Fibroblast of mammary gland (primary cell): ENCODE measurements around the gene SLC7A7.

Experiments
- DNase-seq: peaks from one replicate; pipeline ENCODE4 v3.0.0-alpha.2; 2010; ENCODE audit warnings: low read depth
- H3K4me3 ChIP-seq: 2 replicates; pipeline ENCODE4 v1.5.1; 2011; ENCODE audit warnings: low read depth, mild to moderate bottlenecking, low read length, moderate library complexity; ENCODE audit not compliant: control insufficient read depth
- TF ChIP-seq, protein P1 (sequence below): conservative IDR thresholded peaks from 2 replicates; pipeline ENCODE4 v1.5.1; 2011; ENCODE audit warnings: low read depth, low read length, inconsistent platforms; ENCODE audit not compliant: control insufficient read depth, insufficient read depth

Gene SLC7A7

GRCh38 chr14:22847661-22848341 lies 32.6 kb upstream of the SLC7A7 start:
- DNase-seq, result peak; percentile 77
- H3K4me3 ChIP-seq, result no peak overlapping the region
- TF ChIP-seq, protein P1, sequence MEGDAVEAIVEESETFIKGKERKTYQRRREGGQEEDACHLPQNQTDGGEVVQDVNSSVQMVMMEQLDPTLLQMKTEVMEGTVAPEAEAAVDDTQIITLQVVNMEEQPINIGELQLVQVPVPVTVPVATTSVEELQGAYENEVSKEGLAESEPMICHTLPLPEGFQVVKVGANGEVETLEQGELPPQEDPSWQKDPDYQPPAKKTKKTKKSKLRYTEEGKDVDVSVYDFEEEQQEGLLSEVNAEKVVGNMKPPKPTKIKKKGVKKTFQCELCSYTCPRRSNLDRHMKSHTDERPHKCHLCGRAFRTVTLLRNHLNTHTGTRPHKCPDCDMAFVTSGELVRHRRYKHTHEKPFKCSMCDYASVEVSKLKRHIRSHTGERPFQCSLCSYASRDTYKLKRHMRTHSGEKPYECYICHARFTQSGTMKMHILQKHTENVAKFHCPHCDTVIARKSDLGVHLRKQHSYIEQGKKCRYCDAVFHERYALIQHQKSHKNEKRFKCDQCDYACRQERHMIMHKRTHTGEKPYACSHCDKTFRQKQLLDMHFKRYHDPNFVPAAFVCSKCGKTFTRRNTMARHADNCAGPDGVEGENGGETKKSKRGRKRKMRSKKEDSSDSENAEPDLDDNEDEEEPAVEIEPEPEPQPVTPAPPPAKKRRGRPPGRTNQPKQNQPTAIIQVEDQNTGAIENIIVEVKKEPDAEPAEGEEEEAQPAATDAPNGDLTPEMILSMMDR, result no peak

GRCh38 chr14:22846811-22847307 lies 31.6 kb upstream of the SLC7A7 start:
- TF ChIP-seq, protein P1, result no peak
- DNase-seq, result no peak
- no peak overlapping the region for H3K4me3 ChIP-seq

DNA sequence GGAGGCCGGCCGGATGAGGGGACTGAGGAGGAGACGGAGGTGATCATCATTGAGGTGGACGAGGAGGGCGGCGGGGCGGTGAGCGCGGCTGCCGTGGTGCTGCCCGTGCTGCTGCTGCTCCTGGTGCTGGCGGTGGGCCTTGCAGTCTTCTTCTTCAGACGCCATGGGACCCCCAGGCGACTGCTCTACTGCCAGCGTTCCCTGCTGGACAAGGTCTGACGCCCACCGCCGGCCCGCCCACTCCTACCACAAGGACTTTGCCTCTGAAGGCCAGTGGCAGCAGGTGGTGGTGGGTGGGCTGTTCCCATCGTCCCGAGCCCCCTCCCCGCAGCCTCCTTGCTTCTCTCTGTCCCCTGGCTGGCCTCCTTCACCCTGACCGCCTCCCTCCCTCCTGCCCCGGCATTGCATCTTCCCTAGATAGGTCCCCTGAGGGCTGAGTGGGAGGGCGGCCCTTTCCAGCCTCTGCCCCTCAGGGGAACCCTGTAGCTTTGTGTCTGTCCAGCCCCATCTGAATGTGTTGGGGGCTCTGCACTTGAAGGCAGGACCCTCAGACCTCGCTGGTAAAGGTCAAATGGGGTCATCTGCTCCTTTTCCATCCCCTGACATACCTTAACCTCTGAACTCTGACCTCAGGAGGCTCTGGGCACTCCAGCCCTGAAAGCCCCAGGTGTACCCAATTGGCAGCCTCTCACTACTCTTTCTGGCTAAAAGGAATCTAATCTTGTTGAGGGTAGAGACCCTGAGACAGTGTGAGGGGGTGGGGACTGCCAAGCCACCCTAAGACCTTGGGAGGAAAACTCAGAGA lies 30.8 kb upstream of the SLC7A7 start:
- H3K4me3 ChIP-seq, result no peak overlapping the region
- TF ChIP-seq, protein P1, result no peak
- peak; percentile 25 for DNase-seq

DNA sequence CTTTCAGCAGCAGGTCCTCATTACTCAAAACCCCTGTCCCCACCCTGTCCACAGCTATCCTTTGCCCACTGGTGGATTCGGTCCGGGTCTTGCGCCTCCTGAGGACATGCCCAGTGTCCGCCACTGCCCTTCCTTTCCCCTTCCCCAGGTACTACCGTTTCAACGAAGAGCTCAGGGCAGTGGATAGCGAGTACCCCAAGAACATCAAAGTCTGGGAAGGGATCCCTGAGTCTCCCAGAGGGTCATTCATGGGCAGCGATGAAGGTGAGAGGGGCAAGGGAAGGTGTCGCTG lies 29.8 kb upstream of the SLC7A7 start:
- no peak overlapping the region for H3K4me3 ChIP-seq
- DNase-seq, result no peak
- TF ChIP-seq, protein P1, result no peak

- TF ChIP-seq, protein P1, result no peak
- peak; percentile 14 for DNase-seq
- H3K4me3 ChIP-seq, result no peak overlapping the region
Observed at GRCh38 chr14:22844221-22845102, 29.2 kb upstream of the SLC7A7 start.

DNA sequence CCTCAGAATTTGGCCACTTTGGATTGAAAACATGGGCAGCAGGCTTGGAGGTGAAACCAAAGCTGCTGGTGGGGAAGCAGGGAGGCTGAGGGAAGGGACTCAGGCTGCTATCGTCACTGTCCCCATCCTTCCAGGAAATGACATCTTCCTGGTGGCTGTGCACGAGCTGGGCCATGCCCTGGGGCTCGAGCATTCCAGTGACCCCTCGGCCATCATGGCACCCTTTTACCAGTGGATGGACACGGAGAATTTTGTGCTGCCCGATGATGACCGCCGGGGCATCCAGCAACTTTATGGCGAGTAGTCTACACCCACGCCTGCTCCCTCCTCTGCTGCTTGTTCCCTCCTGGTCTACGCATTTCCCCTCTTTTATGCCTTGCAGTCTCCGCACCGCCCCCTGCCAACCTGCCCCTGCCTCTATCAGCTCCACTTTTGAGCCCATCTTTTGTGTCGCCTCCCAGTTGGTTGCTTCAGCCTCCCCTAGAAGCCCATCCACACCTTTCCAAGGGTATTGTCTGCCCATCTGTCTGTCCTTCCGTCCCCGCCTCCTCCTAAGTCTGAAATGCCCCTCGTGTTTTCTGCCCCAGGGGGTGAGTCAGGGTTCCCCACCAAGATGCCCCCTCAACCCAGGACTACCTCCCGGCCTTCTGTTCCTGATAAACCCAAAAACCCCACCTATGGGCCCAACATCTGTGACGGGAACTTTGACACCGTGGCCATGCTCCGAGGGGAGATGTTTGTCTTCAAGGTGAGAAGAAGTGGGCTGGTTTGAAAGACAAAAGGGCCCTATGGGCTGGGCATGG lies 28.1 kb upstream of the SLC7A7 start:
- no peak overlapping the region for H3K4me3 ChIP-seq
- TF ChIP-seq, protein P1, result no peak
- DNase-seq, result no peak
